Thyroid gland (tissue), 4 donors: ENCODE results near the gene IFT43. TPM values are rescaled to one million over a fixed set of nuclear protein-coding genes. Genes with fewer than 3 reads are reported as not detected.

Experiments used
- DNase-seq, 2 donors: peaks; one replicate each; pipeline ENCODE4 v3.0.0-alpha.2; 2019
- H3K27ac ChIP-seq, 3 donors: fragments of 200-600 bp; sonication (generic); 1 replicate in 2 of 3; 2 replicates in 1 of 3; pipeline ENCODE4 v1.5.1; 2016 to 2019; ENCODE audit warnings: mild to moderate bottlenecking in 1 of 3, moderate library complexity in 1 of 3
- H3K27me3 ChIP-seq: fragments of 200-600 bp; sonication (generic); one replicate; pipeline ENCODE4 v1.5.1; 2019
- H3K36me3 ChIP-seq, 2 donors: fragments of 200-600 bp; sonication (generic); one replicate each; pipeline ENCODE4 v1.5.1; 2016 to 2019
- H3K4me1 ChIP-seq, 2 donors: fragments of 200-600 bp; sonication (generic); one replicate each; pipeline ENCODE4 v1.5.1; 2017 to 2019
- H3K4me3 ChIP-seq, 3 donors: fragments of 200-600 bp; sonication (generic); replicated peaks in 1 of 3; 1 replicate in 2 of 3; 2 replicates in 1 of 3; pipeline ENCODE4 v1.5.1; 2016; ENCODE audit warnings: mild to moderate bottlenecking in 1 of 3
- H3K9me3 ChIP-seq: fragments of 200-600 bp; sonication (generic); one replicate; pipeline ENCODE4 v1.5.1; 2017
- POLR2A ChIP-seq, 2 donors: fragments of 450-650 bp; IDR thresholded peaks; one replicate each; pipeline ENCODE4 v1.6.1; 2017; ENCODE audit warnings: antibody characterized with exemption in 2 of 2, mild to moderate bottlenecking in 2 of 2, moderate library complexity in 1 of 2
- WGBS, 2 donors: methylation state at CpG; one replicate each; pipeline ENCODE4 v1.1.5; 2017; 5-methylcytosine and 5-hydroxymethylcytosine counted together
- intact Hi-C: fragments of 100-400 bp; cut with DNase I; formaldehyde crosslinking; loops from one replicate; pipeline ENCODE4 v1.15.1; 2023
- total RNA-seq, 4 donors: library from RNA; depleted of rRNA; stranded (reverse); fragments of >200 nt; gene quantifications; one replicate each; pipeline ENCODE4 v1.2.3, GENCODE V29; 2016
- TF ChIP-seq, protein P1 (sequence below), 6 experiments: fragments of 200-600 bp in 3 of 6; fragments of 450-650 bp in 3 of 6; sonication (generic) in 3 of 6; IDR thresholded peaks; one replicate each; pipeline ENCODE4 v1.5.1; 2016 to 2019; ENCODE audit warnings: antibody characterized with exemption in 6 of 6, mild to moderate bottlenecking in 2 of 6, inconsistent platforms in 1 of 6, moderate library complexity in 1 of 6

The IFT43 gene
- total RNA-seq, 4 donors from 2014 or later: 39.0 to 59.8 (median 52.4) TPM

DNA sequence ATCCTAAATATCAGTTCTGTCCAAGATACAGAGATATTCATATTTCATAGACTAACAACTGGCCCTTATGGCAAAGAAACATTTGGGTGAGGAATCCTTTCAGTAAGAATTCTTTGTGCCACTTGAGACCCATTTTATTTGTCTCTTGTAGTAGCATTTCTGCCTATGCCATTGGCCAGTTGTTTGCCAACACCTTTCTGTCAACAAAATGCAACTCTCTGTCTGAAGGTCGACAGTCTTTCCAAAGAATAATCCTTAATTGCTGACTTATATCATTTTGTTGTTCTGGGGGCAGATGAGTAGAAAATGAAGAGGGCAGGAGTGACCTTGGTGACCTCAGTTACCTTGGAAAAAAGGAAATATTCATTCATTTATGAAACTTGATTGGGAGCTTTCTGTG lies 10.9 kb downstream of the IFT43 start:
- no peak overlapping the region for H3K27ac ChIP-seq
- H3K36me3 ChIP-seq: peaks cover 18 to 26% of the 10 kb centered on the region in 2 donors
- 84 to 92% methylated on average over 1 of the region's 1 CpG for WGBS, 2 donors

DNA sequence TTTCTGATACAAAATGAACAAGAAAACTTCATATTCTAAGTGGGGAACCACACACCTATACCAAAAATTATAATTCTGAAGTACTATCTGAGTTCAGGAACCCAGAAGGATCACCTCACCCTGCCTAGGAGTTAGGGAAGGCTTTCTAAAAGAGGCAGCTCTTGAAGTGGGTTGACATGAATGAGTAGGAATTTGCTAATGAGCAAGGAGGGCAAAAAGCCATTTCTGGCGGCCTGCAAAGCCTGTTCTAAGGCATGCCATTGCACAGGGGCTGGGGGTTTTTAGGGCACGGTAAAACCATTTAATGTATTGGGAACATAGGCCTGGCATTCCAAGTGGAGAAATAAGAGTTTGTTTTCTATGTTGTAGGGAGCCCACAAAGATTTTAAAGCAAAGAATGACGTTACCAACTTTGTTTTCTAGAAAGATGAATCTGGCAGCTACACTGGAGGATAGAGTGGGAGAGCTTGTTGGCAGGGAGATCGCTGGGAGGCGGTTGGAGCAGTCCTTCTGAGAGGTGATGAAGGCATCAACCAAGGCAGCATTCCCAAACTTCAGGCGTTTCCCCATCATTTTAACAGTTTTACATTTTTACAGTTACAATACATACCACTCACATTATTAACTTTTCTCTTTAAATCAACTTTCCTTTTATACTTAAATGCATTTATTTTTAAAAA lies 14.1 kb downstream of the IFT43 start:
- DNase-seq: no peak
- peaks cover 15 to 31% of the 10 kb centered on the region in 2 donors for H3K36me3 ChIP-seq
- H3K27ac ChIP-seq: no peak overlapping the region
- no peak overlapping the region for H3K4me3 ChIP-seq
- H3K9me3 ChIP-seq: no peaks in the 10 kb centered on the region
- H3K27me3 ChIP-seq: no peaks in the 10 kb centered on the region
- no peak for TF ChIP-seq POLR2A (IDR thresholded peaks at IDR 0.05)
- TF ChIP-seq, protein P1, sequence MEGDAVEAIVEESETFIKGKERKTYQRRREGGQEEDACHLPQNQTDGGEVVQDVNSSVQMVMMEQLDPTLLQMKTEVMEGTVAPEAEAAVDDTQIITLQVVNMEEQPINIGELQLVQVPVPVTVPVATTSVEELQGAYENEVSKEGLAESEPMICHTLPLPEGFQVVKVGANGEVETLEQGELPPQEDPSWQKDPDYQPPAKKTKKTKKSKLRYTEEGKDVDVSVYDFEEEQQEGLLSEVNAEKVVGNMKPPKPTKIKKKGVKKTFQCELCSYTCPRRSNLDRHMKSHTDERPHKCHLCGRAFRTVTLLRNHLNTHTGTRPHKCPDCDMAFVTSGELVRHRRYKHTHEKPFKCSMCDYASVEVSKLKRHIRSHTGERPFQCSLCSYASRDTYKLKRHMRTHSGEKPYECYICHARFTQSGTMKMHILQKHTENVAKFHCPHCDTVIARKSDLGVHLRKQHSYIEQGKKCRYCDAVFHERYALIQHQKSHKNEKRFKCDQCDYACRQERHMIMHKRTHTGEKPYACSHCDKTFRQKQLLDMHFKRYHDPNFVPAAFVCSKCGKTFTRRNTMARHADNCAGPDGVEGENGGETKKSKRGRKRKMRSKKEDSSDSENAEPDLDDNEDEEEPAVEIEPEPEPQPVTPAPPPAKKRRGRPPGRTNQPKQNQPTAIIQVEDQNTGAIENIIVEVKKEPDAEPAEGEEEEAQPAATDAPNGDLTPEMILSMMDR (IDR thresholded peaks at IDR 0.05): no peak
- no peaks in the 10 kb centered on the region for H3K4me1 ChIP-seq
- intact Hi-C loops: no loop called here
- 89 to 91% methylated on average over 6 of the region's 6 CpGs for WGBS, 2 donors

More for the DNA sequence above, 10.9 kb downstream of the IFT43 start:
- peaks cover 0 to 12% of the 10 kb centered on the region in 2 donors for H3K4me1 ChIP-seq
- DNase-seq: no peak
- TF ChIP-seq, protein P1 (IDR thresholded peaks at IDR 0.05): no peak
- no peak for TF ChIP-seq POLR2A (IDR thresholded peaks at IDR 0.05)
- H3K4me3 ChIP-seq: no peak overlapping the region
- intact Hi-C loops: no loop called here
- H3K27me3 ChIP-seq: no peaks in the 10 kb centered on the region
- H3K9me3 ChIP-seq: no peaks in the 10 kb centered on the region

DNA sequence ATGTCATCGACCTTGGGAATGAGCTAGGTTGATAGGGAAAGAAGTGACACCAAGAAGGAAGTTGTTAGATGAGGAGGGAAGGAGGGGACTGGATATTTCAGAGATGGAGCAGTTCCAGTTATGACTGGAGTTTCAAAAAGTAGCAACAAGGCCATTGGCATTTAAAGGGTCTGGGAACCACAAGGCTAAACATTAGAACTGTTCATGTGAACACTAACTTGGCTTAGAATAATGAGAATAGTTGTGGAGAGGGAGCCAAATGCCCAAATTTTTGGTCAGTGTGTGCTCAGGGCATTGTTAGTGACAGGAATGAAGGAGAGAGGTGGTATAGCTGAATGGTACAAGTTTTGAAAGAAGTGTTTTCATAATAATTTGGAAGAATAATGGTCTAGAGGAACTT lies 16.8 kb downstream of the IFT43 start:
- Histone ChIP-seq H3K4me3 (no peak overlapping the region), H3K4me1 (no peaks in the 10 kb centered on the region), H3K27ac (no peak overlapping the region), H3K27me3 (no peaks in the 10 kb centered on the region), H3K9me3 (no peaks in the 10 kb centered on the region), H3K36me3 (peaks cover 30 to 41% of the 10 kb centered on the region in 2 donors)
- intact Hi-C loops: no loop called here
- TF ChIP-seq, protein P1 (IDR thresholded peaks at IDR 0.05): no peak
- no peak for TF ChIP-seq POLR2A (IDR thresholded peaks at IDR 0.05)
- DNase-seq: no peak
- 95% methylated on average over 1 of the region's 1 CpG for WGBS, 2 donors

DNA sequence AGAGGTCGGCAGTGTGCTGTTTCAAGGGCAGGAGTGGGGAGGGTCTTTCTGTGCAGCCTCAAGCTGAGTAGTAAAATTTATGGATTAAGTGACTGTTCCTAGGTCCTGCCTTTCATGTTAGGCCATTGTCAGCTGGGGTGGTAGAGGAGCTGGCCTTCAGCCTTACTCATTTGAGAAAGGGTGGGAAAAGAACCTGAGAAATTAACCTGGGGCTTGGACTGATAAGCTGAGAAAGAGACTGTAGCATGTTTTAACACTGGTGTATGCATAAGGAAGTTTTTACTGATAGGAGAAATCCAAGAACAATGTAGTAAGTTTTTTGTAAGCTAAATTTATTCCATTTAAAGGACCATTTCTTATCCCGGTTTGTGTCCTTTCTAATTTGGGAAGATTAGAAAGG lies 20.7 kb downstream of the IFT43 start:
- Histone ChIP-seq H3K4me1 (no peaks in the 10 kb centered on the region), H3K36me3 (peaks cover 18 to 26% of the 10 kb centered on the region in 2 donors), H3K27ac (no peak overlapping the region), H3K4me3 (no peak overlapping the region), H3K27me3 (no peaks in the 10 kb centered on the region), H3K9me3 (no peaks in the 10 kb centered on the region)
- WGBS, 2 donors: 80 to 94% methylated on average over 2 of the region's 2 CpGs
- no peak for TF ChIP-seq POLR2A (IDR thresholded peaks at IDR 0.05)
- TF ChIP-seq, protein P1 (IDR thresholded peaks at IDR 0.05): no peak
- intact Hi-C loops: no loop called here
- DNase-seq: no peak

DNA sequence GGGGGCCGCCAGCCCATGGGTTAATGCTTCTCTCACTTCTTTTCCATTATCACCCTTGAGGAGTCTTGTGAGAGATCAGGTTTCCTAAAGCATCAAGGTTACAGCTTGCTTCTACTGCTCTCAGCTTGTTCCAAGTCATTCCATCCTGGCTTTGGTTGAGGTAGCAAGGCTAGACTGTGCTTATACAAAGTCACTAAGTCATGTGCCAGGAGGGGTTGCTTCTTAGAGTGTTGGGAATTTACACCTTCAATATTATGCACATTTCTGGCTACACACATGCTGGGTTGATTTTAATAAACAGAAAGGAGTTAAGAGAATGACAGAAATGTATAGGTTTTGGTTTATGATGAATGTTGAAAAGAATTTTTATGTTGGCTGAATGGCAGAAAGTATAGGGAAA lies 21.8 kb downstream of the IFT43 start:
- intact Hi-C loops: no loop called here
- H3K27ac ChIP-seq: no peak overlapping the region
- TF ChIP-seq POLR2A (IDR thresholded peaks at IDR 0.05): no peak
- TF ChIP-seq, protein P1 (IDR thresholded peaks at IDR 0.05): no peak
- H3K36me3 ChIP-seq: peaks cover 15 to 26% of the 10 kb centered on the region in 2 donors
- no peak for DNase-seq
- H3K4me1 ChIP-seq: no peaks in the 10 kb centered on the region
- WGBS, 2 donors: 89 to 100% methylated on average over 1 of the region's 1 CpG
- H3K9me3 ChIP-seq: no peaks in the 10 kb centered on the region
- H3K4me3 ChIP-seq: no peak overlapping the region
- H3K27me3 ChIP-seq: no peaks in the 10 kb centered on the region
